ENCODE results near the gene UBXN2A.

Gene UBXN2A

DNA sequence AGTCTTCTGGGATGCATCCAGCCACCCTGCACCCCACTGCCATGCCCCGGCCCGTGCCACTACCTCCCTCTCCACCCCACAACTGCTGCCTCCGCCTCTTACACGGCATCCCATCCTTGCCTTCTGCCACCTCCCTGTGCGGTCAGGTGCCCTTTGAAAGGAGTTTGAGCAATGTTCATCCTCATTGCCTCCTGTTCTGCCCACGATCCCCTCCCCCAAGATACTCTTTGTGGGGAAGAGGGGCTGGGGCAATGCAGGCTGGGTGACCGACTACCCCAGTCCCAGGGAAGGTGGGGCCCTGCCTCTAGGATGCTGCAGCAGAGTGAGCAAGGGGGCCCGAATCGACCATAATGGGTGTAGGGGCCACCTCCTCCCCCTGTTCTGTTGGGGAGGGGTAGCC lies 78.0 kb downstream of the UBXN2A start:
- TF ChIP-seq POLR2A (IDR thresholded peaks at IDR 0.05; ENCODE audit: extremely low read depth, insufficient read length): no peak
- TF ChIP-seq, protein P1, sequence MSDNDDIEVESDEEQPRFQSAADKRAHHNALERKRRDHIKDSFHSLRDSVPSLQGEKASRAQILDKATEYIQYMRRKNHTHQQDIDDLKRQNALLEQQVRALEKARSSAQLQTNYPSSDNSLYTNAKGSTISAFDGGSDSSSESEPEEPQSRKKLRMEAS (IDR thresholded peaks at IDR 0.05; ENCODE audit: low read depth, low read length): no peak
- TF ChIP-seq, protein P2, sequence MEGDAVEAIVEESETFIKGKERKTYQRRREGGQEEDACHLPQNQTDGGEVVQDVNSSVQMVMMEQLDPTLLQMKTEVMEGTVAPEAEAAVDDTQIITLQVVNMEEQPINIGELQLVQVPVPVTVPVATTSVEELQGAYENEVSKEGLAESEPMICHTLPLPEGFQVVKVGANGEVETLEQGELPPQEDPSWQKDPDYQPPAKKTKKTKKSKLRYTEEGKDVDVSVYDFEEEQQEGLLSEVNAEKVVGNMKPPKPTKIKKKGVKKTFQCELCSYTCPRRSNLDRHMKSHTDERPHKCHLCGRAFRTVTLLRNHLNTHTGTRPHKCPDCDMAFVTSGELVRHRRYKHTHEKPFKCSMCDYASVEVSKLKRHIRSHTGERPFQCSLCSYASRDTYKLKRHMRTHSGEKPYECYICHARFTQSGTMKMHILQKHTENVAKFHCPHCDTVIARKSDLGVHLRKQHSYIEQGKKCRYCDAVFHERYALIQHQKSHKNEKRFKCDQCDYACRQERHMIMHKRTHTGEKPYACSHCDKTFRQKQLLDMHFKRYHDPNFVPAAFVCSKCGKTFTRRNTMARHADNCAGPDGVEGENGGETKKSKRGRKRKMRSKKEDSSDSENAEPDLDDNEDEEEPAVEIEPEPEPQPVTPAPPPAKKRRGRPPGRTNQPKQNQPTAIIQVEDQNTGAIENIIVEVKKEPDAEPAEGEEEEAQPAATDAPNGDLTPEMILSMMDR (IDR thresholded peaks at IDR 0.05; ENCODE audit: low read depth, low read length): no peak
- no peak for TF ChIP-seq MYC (IDR thresholded peaks at IDR 0.05; ENCODE audit: low read depth, low read length)
- no peak overlapping the region for H3K4me3 ChIP-seq (ENCODE audit: low read depth, low read length)
- no peak for DNase-seq (ENCODE audit: low read depth)

DNA sequence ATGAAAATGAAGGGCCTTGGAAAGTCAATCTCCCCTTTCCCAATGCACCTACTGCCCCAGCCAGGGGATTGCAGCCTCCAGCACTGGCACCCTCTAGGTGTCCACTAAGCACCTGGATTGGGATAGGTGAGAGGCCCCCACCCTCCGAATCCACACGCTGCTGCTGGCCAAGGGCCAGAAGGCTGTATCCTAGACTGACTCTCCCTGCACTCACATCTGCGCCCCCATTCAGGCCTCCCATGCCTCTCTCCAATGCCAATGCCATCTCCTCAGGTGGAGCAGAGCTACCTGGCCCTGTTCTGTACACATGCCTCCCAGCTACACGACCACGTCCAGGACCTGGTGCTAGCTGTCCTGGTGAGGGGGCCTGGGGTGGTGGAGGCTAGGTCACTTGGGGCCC lies 79.5 kb downstream of the UBXN2A start:
- no peak for TF ChIP-seq MYC (IDR thresholded peaks at IDR 0.05; ENCODE audit: low read depth, low read length)
- no peak for TF ChIP-seq POLR2A (IDR thresholded peaks at IDR 0.05; ENCODE audit: extremely low read depth, insufficient read length)
- TF ChIP-seq, protein P1 (IDR thresholded peaks at IDR 0.05; ENCODE audit: low read depth, low read length): no peak
- TF ChIP-seq, protein P2 (IDR thresholded peaks at IDR 0.05; ENCODE audit: low read depth, low read length): no peak
- DNase-seq (ENCODE audit: low read depth): no peak
- H3K4me3 ChIP-seq (ENCODE audit: low read depth, low read length): no peak overlapping the region

DNA sequence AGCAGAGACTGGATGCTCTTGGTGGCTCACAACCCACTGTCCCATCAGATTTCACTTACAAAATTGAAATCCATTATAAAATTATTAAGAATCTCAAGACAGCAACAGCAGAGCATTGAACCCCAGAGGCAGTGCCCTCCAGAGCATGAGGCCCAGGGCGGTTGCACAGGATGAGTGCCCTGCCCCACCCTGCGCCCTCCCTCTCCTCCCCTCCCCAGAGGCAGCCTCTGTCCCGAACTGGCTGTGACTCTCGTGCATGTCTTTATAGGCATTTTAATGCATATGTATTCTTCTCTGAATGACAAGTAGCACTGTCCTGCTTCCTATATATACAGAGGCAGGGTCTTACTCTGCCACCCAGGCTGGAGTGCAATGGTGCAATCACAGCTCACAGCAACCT lies 80.0 kb downstream of the UBXN2A start:
- TF ChIP-seq, protein P2 (IDR thresholded peaks at IDR 0.05; ENCODE audit: low read depth, low read length): no peak
- TF ChIP-seq MYC (IDR thresholded peaks at IDR 0.05; ENCODE audit: low read depth, low read length) (no peak), POLR2A (IDR thresholded peaks at IDR 0.05; ENCODE audit: extremely low read depth, insufficient read length) (no peak)
- TF ChIP-seq, protein P1 (IDR thresholded peaks at IDR 0.05; ENCODE audit: low read depth, low read length): no peak
- DNase-seq (ENCODE audit: low read depth): no peak
- H3K4me3 ChIP-seq (ENCODE audit: low read depth, low read length): no peak overlapping the region

DNA sequence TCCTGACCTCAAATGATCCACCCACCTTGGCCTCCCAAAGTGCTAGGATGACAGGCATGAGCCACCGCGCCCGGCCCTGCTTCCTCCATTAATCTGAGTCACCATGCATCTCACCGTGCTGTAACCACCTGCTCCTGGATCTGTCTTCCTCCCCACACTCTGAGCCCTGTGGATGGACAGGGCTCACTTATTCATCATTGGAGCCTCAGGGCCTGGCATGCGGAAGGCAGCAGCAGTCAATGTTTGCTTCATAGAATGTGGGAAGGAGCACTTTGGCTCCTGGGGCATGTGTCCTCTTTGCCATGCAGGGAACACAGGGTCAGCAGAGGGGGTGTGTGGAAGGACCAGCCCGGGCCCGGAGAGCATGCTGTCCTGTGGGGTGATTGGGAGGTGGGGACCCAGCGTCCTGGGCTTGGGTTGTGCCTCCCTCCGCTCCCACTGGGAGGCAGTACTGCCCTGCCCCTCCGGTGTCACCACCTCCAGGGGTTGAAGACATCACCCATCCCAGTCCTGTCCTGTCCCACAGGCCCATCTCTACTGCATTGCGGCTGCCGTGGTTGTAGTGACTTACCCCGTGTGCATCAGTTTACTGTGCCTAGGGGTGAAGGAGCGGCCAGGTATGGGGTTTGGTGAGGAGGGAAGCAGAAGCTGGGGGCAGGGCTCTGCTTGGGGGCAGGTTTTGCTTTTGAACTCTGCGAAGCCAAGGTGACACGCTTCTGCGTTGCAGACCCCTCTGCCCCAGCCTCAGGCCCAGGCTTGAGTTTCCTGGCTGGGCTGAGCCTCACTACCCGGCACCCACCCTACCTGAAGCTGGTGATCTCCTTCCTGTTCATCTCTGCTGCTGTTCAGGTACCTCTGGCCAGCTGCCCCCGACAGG lies 81.1 kb downstream of the UBXN2A start:
- no peak for TF ChIP-seq POLR2A (IDR thresholded peaks at IDR 0.05; ENCODE audit: extremely low read depth, insufficient read length)
- TF ChIP-seq, protein P2 (IDR thresholded peaks at IDR 0.05; ENCODE audit: low read depth, low read length): peak; percentile 69
- H3K4me3 ChIP-seq (ENCODE audit: low read depth, low read length): no peak overlapping the region
- peak; percentile 60 for DNase-seq (ENCODE audit: low read depth)

DNA sequence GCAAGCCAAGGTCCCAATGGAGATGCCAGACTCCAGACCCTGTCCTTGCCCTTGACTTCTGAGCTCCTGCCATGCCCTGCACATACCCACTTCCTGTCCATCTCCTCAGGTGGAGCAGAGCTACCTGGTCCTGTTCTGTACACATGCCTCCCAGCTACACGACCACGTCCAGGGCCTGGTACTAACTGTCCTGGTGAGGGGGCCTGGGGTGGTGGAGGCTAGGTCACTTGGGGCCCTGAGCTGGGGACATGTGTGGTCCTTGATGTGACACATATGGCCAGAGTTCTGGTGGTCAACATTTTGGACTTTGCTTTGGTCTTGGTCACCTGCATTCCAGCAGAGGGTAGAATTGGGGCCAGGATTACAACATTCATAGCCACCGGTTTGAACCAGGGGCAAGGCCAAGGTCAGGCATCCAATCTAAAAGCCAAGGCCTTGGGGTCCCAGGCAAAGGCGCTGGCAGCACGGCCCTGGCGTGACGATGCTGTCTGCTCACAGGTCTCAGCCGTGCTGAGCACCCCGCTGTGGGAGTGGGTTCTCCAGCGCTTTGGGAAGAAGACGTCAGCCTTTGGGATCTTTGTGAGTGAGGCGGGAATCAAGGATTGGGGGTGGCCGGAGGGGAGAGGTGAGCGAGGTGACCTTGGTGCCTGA lies 82.2 kb downstream of the UBXN2A start:
- TF ChIP-seq MYC (IDR thresholded peaks at IDR 0.05; ENCODE audit: low read depth, low read length): no peak
- TF ChIP-seq, protein P2 (IDR thresholded peaks at IDR 0.05; ENCODE audit: low read depth, low read length): no peak
- TF ChIP-seq, protein P1 (IDR thresholded peaks at IDR 0.05; ENCODE audit: low read depth, low read length): no peak
- no peak for TF ChIP-seq POLR2A (IDR thresholded peaks at IDR 0.05; ENCODE audit: extremely low read depth, insufficient read length)
- DNase-seq (ENCODE audit: low read depth): no peak
- H3K4me3 ChIP-seq (ENCODE audit: low read depth, low read length): no peak overlapping the region
